NB4 (cell line): ENCODE measurements around the gene HTD2.

Experiments used
- DNase-seq: peaks from one replicate; pipeline ENCODE4 v3.0.0; 2010; ENCODE audit warnings: low read depth
- H3K4me3 ChIP-seq: one replicate; pipeline ENCODE4 v1.5.1; 2011; ENCODE audit warnings: mild to moderate bottlenecking, low read depth, low read length, moderate library complexity
- MYC ChIP-seq: IDR thresholded peaks from 2 replicates; pipeline ENCODE4 v1.6.1; 2011; ENCODE audit warnings: low read depth, low read length
- POLR2A ChIP-seq: IDR thresholded peaks from 2 replicates; pipeline ENCODE4 v1.6.1; 2011; ENCODE audit warnings: mild to moderate bottlenecking; ENCODE audit not compliant: insufficient read length; ENCODE audit errors: extremely low read depth
- TF ChIP-seq, protein P1 (sequence below): IDR thresholded peaks from 2 replicates; pipeline ENCODE4 v1.6.1; 2011; ENCODE audit warnings: low read depth, low read length
- TF ChIP-seq, protein P2 (sequence below): IDR thresholded peaks from one replicate; pipeline ENCODE4 v1.5.1; 2012; ENCODE audit warnings: low read depth, low read length

HTD2 gene

DNA sequence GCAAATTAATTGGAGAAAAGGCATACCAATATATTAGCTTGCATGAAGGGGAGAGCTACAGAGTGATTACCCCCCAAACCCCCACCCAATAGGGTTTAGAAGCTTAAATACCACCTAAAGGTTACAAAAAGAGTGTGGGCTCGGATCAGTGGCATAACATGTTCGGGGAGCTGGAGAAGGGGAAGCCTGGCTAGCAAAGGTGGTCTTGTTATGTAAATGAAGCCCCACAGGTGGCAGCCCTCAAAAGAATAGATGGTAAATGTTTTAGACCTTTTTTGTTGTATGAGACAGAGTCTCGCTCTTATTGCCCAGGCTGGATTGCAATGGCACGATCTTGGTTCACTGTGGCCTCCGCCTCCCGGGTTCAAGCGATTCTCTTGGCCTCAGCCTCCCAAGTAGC lies 15.5 kb downstream of the HTD2 start:
- no peak overlapping the region for H3K4me3 ChIP-seq
- DNase-seq: no peak
- TF ChIP-seq, protein P1, sequence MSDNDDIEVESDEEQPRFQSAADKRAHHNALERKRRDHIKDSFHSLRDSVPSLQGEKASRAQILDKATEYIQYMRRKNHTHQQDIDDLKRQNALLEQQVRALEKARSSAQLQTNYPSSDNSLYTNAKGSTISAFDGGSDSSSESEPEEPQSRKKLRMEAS: no peak
- no peak for TF ChIP-seq MYC
- TF ChIP-seq, protein P2, sequence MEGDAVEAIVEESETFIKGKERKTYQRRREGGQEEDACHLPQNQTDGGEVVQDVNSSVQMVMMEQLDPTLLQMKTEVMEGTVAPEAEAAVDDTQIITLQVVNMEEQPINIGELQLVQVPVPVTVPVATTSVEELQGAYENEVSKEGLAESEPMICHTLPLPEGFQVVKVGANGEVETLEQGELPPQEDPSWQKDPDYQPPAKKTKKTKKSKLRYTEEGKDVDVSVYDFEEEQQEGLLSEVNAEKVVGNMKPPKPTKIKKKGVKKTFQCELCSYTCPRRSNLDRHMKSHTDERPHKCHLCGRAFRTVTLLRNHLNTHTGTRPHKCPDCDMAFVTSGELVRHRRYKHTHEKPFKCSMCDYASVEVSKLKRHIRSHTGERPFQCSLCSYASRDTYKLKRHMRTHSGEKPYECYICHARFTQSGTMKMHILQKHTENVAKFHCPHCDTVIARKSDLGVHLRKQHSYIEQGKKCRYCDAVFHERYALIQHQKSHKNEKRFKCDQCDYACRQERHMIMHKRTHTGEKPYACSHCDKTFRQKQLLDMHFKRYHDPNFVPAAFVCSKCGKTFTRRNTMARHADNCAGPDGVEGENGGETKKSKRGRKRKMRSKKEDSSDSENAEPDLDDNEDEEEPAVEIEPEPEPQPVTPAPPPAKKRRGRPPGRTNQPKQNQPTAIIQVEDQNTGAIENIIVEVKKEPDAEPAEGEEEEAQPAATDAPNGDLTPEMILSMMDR: no peak
- TF ChIP-seq POLR2A: no peak

DNA sequence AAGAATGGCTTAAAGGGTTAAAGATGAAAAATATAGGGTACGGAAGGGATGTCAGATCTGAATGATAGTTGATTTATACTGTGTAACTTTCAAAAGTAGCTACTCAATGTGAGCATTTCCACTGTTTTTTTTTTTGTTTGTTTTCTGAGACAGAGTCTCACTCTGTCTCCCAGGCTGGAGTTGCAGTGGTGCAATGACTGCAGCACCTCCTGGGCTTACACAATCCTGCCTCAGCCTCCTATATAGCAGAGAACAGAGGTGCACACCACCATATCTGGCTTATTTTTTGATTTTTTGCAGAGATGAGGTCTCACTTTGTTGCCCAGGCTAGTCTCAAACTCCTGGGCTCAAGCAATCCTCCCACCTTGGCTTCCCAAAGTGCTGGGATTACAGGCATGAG lies 16.5 kb downstream of the HTD2 start:
- TF ChIP-seq, protein P1: no peak
- no peak for TF ChIP-seq POLR2A
- TF ChIP-seq, protein P2: no peak
- TF ChIP-seq MYC: no peak
- DNase-seq: no peak

DNA sequence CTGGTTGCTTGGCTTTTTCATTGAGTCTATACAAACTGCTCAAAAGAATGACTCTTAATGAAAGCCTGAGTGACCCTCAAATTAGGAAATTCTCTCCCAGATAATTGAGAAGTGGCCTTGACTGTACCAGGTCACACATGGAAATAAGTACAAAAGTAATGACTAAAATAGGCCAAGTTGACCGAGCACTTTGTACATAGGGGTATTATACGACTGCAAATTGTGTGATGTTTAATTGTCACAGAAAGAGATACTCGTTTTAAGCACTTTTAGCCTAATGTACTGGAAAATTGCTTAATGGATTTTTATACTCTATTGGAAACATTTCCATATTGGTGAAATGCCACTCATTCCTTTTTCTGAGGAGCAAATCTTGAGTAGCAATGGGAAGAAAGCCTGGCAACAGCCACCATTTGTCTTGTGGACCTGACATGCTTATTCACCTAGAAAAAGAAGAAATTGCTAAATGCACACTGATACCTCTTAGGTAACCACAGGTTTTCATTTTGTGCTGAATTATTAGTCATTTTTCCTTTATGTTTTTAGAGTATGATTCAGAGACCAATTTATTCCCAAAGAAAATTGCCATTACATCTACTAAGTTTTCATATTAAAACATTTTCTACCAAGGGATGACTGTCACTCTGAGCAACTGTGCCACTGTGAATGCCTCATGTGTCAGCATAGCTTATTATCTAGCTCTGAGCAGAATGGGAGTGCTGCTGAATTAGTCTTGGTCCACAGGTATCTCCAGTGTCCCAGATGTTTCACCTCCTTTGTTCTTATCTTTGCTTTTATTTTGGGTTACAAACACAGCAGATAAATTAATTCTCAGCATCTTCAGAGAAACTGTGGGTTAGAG lies 17.4 kb downstream of the HTD2 start:
- DNase-seq: no peak
- H3K4me3 ChIP-seq: no peak overlapping the region
- TF ChIP-seq, protein P2: no peak
- TF ChIP-seq POLR2A: no peak
- no peak for TF ChIP-seq MYC
- TF ChIP-seq, protein P1: no peak

More for the DNA sequence above, 16.5 kb downstream of the HTD2 start:
- H3K4me3 ChIP-seq: no peak overlapping the region

DNA sequence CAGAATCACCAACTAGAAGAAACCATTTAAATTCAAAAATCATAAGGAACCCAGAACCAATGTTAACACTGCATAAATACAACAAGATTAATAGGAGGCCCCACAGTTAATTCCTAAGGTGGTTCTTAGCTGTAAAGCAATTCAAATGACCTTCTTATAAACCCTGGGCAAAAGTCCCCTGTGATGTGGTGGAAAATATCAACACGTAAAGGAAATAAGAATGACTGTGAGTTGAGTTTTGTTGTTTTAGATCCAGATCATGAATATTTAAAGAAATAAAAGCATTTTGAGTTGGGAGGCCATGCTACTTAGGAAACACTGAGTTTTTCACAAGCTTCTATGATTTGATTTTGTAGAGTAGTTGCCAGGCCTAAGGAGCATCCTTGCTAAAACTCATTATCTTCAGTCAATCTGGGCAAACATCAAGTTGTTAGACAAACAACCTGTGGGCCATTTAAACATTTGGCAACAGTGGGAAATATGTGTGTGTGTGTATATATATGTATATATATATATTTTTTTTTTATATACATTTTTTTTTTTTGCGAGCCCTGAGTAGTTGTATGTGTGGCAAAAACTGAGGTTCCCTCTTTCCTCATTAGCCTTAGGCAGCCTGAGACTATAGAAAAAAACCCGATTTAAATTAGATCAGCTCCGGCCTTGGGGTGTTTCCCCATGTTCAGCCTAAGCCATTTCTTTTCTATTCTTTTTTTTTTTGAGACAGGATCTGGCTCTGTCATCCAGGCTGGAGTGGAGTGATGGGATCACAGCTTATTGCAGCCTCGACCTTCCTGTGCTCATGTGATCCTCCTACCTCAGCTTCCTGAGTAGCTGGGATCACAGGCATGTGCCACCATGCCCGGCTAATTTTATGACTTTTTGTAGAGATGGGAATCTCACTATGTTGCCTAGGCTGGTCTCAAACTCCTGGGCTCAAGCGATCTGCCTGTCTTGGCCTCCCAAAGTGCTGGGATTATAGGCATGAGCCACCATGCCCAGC lies 18.4 kb downstream of the HTD2 start:
- TF ChIP-seq, protein P2: no peak
- no peak for TF ChIP-seq POLR2A
- no peak for TF ChIP-seq MYC
- TF ChIP-seq, protein P1: no peak
- no peak overlapping the region for H3K4me3 ChIP-seq

DNA sequence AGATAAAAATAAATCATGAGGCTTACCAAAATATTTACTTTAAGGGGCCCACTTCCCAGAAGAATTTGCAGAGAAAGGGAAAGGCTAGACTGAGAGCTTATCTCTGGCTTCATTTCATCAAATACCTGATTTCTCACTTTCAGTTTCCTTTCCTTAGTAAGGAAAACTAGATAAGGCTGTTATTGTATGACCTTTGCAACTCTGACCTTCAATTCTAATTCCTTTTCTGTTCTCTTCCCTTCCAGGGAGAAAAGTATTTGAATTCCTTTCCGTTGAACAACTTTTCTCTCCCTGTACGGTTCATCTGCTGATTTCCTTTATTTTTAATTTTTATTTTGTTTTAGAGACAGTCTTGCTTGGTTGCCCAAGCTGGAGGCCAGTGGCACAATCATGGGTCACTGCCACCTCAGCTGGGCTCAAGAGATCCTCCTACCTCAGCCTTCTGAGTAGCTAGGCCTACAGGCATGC lies 19.2 kb downstream of the HTD2 start:
- H3K4me3 ChIP-seq: no peak overlapping the region
- TF ChIP-seq, protein P1: no peak
- TF ChIP-seq, protein P2: no peak
- TF ChIP-seq POLR2A (no peak), MYC (no peak)
- no peak for DNase-seq

More for the DNA sequence above, 18.4 kb downstream of the HTD2 start:
- DNase-seq: no peak
